SH-SY5Y (cell line): ENCODE results near the gene LRRC40.

Source experiments
- GATA2 ChIP-seq: IDR thresholded peaks from 2 replicates; pipeline ENCODE4 v1.6.1; 2011; ENCODE audit warnings: mild to moderate bottlenecking, low read depth, low read length
- GATA3 ChIP-seq: IDR thresholded peaks from 2 replicates; pipeline ENCODE4 v1.6.1; 2011; ENCODE audit warnings: low read depth, mild to moderate bottlenecking, low read length, moderate library complexity

GRCh38 chr1:70224954-70225353 is 19.6 kb upstream of the LRRC40 start:
- TF ChIP-seq GATA2 (no peak), GATA3 (no peak)
